ENCODE data around the gene LAMTOR1. TPM values are rescaled to one million over a fixed set of nuclear protein-coding genes. Genes with fewer than 3 reads are reported as not detected.

The LAMTOR1 gene
- total and polyA plus RNA-seq, 10 donors: 81.5 to 182 (median 131) TPM

- no peak for TF ChIP-seq POLR2AphosphoS5 (IDR thresholded peaks at IDR 0.05)
- no peak for TF ChIP-seq CTCF (IDR thresholded peaks at IDR 0.05 in 8 of 11, conservative IDR thresholded peaks at IDR 0.05 in 3 of 11)
- no peak for TF ChIP-seq POLR2A (IDR thresholded peaks at IDR 0.05)
- intact Hi-C loops (cut with DNase I; ENCODE audit: low total_unique reads): no loop called here
- no peaks in the 10 kb centered on the region for H3K9me3 ChIP-seq
Measured at GRCh38 chr11:72088076-72088808, 14.9 kb downstream of the LAMTOR1 start.

GRCh38 chr11:72085621-72086351, 17.3 kb downstream of the LAMTOR1 start:
- Histone ChIP-seq H3K4me3 (no peak overlapping the region), H3K9me3 (no peaks in the 10 kb centered on the region), H3K4me1 (peaks cover 5 to 41% (median 17%) of the 10 kb centered on the region in 6 donors), H3K27ac (no peak overlapping the region), H3K27me3 (replicated peaks in 1 of 7) (no peaks in the 10 kb centered on the region), H3K36me3 (peaks cover 0 to 48% (median 14%) of the 10 kb centered on the region in 6 donors)
- WGBS, 5 donors: 91 to 99% (median 98%) methylated on average over 3 of the region's 3 CpGs
- TF ChIP-seq CTCF (IDR thresholded peaks at IDR 0.05 in 8 of 11, conservative IDR thresholded peaks at IDR 0.05 in 3 of 11): no peak
- no peak for TF ChIP-seq POLR2AphosphoS5 (IDR thresholded peaks at IDR 0.05)
- no peak for TF ChIP-seq POLR2A (IDR thresholded peaks at IDR 0.05)
- intact Hi-C loops (cut with DNase I; ENCODE audit: low total_unique reads): no loop called here
- no peak for DNase-seq

More at GRCh38 chr11:72088076-72088808, 14.9 kb downstream of the LAMTOR1 start:
- no peak overlapping the region for H3K4me3 ChIP-seq
- peaks cover 0 to 51% (median 14%) of the 10 kb centered on the region in 6 donors for H3K36me3 ChIP-seq
- H3K27me3 ChIP-seq (replicated peaks in 1 of 7): no peaks in the 10 kb centered on the region
- H3K4me1 ChIP-seq: peaks cover 0 to 34% (median 19%) of the 10 kb centered on the region in 6 donors
- no peak for DNase-seq
- 81 to 97% (median 89%) methylated on average over 4 of the region's 4 CpGs for WGBS, 5 donors
- no peak overlapping the region for H3K27ac ChIP-seq

- Histone ChIP-seq H3K4me1 (peaks cover 5 to 34% (median 14%) of the 10 kb centered on the region in 6 donors), H3K27ac (no peak overlapping the region), H3K4me3 (no peak overlapping the region), H3K36me3 (peaks cover 0 to 40% (median 12%) of the 10 kb centered on the region in 6 donors), H3K27me3 (replicated peaks in 1 of 7) (no peaks in the 10 kb centered on the region), H3K9me3 (no peaks in the 10 kb centered on the region)
- 88 to 100% (median 97%) methylated on average over 1 of the region's 1 CpG for WGBS, 5 donors
- no peak for DNase-seq
- intact Hi-C loops (cut with DNase I; ENCODE audit: low total_unique reads): no loop called here
- TF ChIP-seq POLR2A (IDR thresholded peaks at IDR 0.05) (no peak), CTCF (IDR thresholded peaks at IDR 0.05 in 8 of 11, conservative IDR thresholded peaks at IDR 0.05 in 3 of 11) (no peak), POLR2AphosphoS5 (IDR thresholded peaks at IDR 0.05) (no peak)
Measured at GRCh38 chr11:72084965-72085364, 18.1 kb downstream of the LAMTOR1 start.

GRCh38 chr11:72084076-72084475, 19.0 kb downstream of the LAMTOR1 start:
- intact Hi-C loops (cut with DNase I; ENCODE audit: low total_unique reads): no loop called here
- TF ChIP-seq CTCF (IDR thresholded peaks at IDR 0.05 in 8 of 11, conservative IDR thresholded peaks at IDR 0.05 in 3 of 11): no peak
- TF ChIP-seq POLR2A (IDR thresholded peaks at IDR 0.05): no peak
- H3K27ac ChIP-seq: no peak overlapping the region
- no peaks in the 10 kb centered on the region for H3K9me3 ChIP-seq
- peaks cover 7 to 38% (median 23%) of the 10 kb centered on the region in 6 donors for H3K4me1 ChIP-seq
- H3K36me3 ChIP-seq: peaks cover 0 to 31% (median 5%) of the 10 kb centered on the region in 6 donors
- WGBS, 5 donors: 88 to 94% (median 89%) methylated on average over 4 of the region's 4 CpGs
- H3K4me3 ChIP-seq: no peak overlapping the region
- DNase-seq: no peak
- no peaks in the 10 kb centered on the region for H3K27me3 ChIP-seq (replicated peaks in 1 of 7)

Data from spleen (tissue), 11 donors.